ENCODE data around the gene MBD5. TPM values are rescaled to one million over a fixed set of nuclear protein-coding genes. Genes with fewer than 3 reads are reported as not detected.

The MBD5 gene
- total RNA-seq, 1 experiment from 2014 or later, result 25.1 TPM

- DNase-seq (ENCODE audit: extremely low read depth, low read depth), result no peak
Observed at GRCh38 chr2:148512501-148512900, 491.6 kb downstream of the MBD5 start.

GRCh38 chr2:148513427-148513826 lies 492.5 kb downstream of the MBD5 start:
- no peak for DNase-seq (ENCODE audit: extremely low read depth, low read depth)

GRCh38 chr2:148515120-148515519 lies 494.2 kb downstream of the MBD5 start:
- DNase-seq (ENCODE audit: extremely low read depth, low read depth), result no peak

- no peak for DNase-seq (ENCODE audit: extremely low read depth, low read depth)
Observed at GRCh38 chr2:148515976-148516375, 495.1 kb downstream of the MBD5 start.

GRCh38 chr2:148517296-148517695 lies 496.4 kb downstream of the MBD5 start:
- DNase-seq (ENCODE audit: extremely low read depth, low read depth), result no peak

GRCh38 chr2:148517822-148518221 lies 496.9 kb downstream of the MBD5 start:
- no peak for DNase-seq (ENCODE audit: extremely low read depth, low read depth)

GRCh38 chr2:148519013-148519412 lies 498.1 kb downstream of the MBD5 start:
- DNase-seq (ENCODE audit: extremely low read depth, low read depth), result no peak

GRCh38 chr2:148521181-148521580 lies 500.3 kb downstream of the MBD5 start:
- DNase-seq (ENCODE audit: extremely low read depth, low read depth), result no peak

- no peak for DNase-seq (ENCODE audit: extremely low read depth, low read depth)
Observed at GRCh38 chr2:148523315-148523714, 502.4 kb downstream of the MBD5 start.

GRCh38 chr2:148524519-148524919 lies 503.6 kb downstream of the MBD5 start:
- no peak for DNase-seq (ENCODE audit: extremely low read depth, low read depth)

GRCh38 chr2:148525130-148525529 lies 504.2 kb downstream of the MBD5 start:
- DNase-seq (ENCODE audit: extremely low read depth, low read depth), result no peak

GRCh38 chr2:148526509-148527346 lies 505.8 kb downstream of the MBD5 start:
- DNase-seq (ENCODE audit: extremely low read depth, low read depth), result no peak

- DNase-seq (ENCODE audit: extremely low read depth, low read depth), result no peak
Observed at GRCh38 chr2:148527488-148528340, 506.8 kb downstream of the MBD5 start.

GRCh38 chr2:148528356-148529064 lies 507.6 kb downstream of the MBD5 start:
- no peak for DNase-seq (ENCODE audit: extremely low read depth, low read depth)

GRCh38 chr2:148529745-148530144 lies 508.9 kb downstream of the MBD5 start:
- DNase-seq (ENCODE audit: extremely low read depth, low read depth), result no peak

GRCh38 chr2:148530350-148530749 lies 509.5 kb downstream of the MBD5 start:
- DNase-seq (ENCODE audit: extremely low read depth, low read depth), result no peak

- DNase-seq (ENCODE audit: extremely low read depth, low read depth), result no peak
Observed at GRCh38 chr2:148531235-148531634, 510.3 kb downstream of the MBD5 start.

- DNase-seq (ENCODE audit: extremely low read depth, low read depth), result no peak
Observed at GRCh38 chr2:148531669-148532428, 511.0 kb downstream of the MBD5 start.

- no peak for DNase-seq (ENCODE audit: extremely low read depth, low read depth)
Observed at GRCh38 chr2:148533004-148533403, 512.1 kb downstream of the MBD5 start.

GRCh38 chr2:148533685-148534084 lies 512.8 kb downstream of the MBD5 start:
- no peak for DNase-seq (ENCODE audit: extremely low read depth, low read depth)
